Liver (tissue), 9 donors: Measurements from ENCODE around the gene HDAC8. TPM values are rescaled to one million over a fixed set of nuclear protein-coding genes. Genes with fewer than 3 reads are reported as not detected.

ENCODE experiments used
- DNase-seq: peaks from one replicate; pipeline ENCODE4 v3.0.0-alpha.2; 2017; ENCODE audit warnings: low spot score
- H3K27ac ChIP-seq, 2 donors: one replicate each; pipeline ENCODE4 v1.7.0; 2013; ENCODE audit warnings: inconsistent platforms in 2 of 2, low read length in 2 of 2, control low read depth in 1 of 2, low read depth in 1 of 2, mild to moderate bottlenecking in 1 of 2
- H3K27me3 ChIP-seq, 4 donors: one replicate each; pipeline versions ENCODE4 v1.6.1 to v1.7.0; 2013; ENCODE audit warnings: low read length in 3 of 4, inconsistent platforms in 1 of 4, mild to moderate bottlenecking in 1 of 4, moderate library complexity in 1 of 4; ENCODE audit not compliant: control insufficient read depth in 4 of 4, insufficient read depth in 4 of 4
- H3K36me3 ChIP-seq, 4 donors: one replicate each; pipeline versions ENCODE4 v1.6.1 to v1.7.0; 2013; ENCODE audit warnings: low read length in 3 of 4, mild to moderate bottlenecking in 3 of 4, low read depth in 1 of 4, moderate library complexity in 1 of 4; ENCODE audit not compliant: control insufficient read depth in 4 of 4, insufficient read depth in 3 of 4
- H3K4me1 ChIP-seq, 4 donors: one replicate each; pipeline versions ENCODE4 v1.6.1 to v1.7.0; 2013; ENCODE audit warnings: low read length in 3 of 4, mild to moderate bottlenecking in 3 of 4, moderate library complexity in 1 of 4; ENCODE audit not compliant: control insufficient read depth in 4 of 4, insufficient read depth in 4 of 4
- H3K4me3 ChIP-seq, 3 donors: one replicate each; pipeline versions ENCODE4 v1.6.1 to v1.7.0; 2013; ENCODE audit warnings: low read length in 3 of 3, control low read depth in 1 of 3, low read depth in 1 of 3, mild to moderate bottlenecking in 1 of 3
- H3K9ac ChIP-seq, 2 donors: one replicate each; pipeline ENCODE4 v1.7.0; 2013; ENCODE audit warnings: low read length in 2 of 2, mild to moderate bottlenecking in 2 of 2, moderate library complexity in 2 of 2, control low read depth in 1 of 2, low read depth in 1 of 2
- H3K9me3 ChIP-seq, 4 donors: one replicate each; pipeline versions ENCODE4 v1.6.1 to v1.7.0; 2013; ENCODE audit warnings: low read length in 3 of 4; ENCODE audit not compliant: control insufficient read depth in 4 of 4
- EGR1 ChIP-seq, 2 donors: IDR thresholded peaks; 2 replicates each; pipeline ENCODE4 v1.6.1; 2016 to 2018; ENCODE audit warnings: antibody characterized with exemption in 2 of 2, low read depth in 2 of 2
- FOXA1 ChIP-seq: IDR thresholded peaks from 2 replicates; pipeline ENCODE4 v1.6.1; 2016; ENCODE audit warnings: antibody characterized with exemption
- FOXA2 ChIP-seq: IDR thresholded peaks from 2 replicates; pipeline ENCODE4 v1.6.1; 2016; ENCODE audit warnings: antibody characterized with exemption
- GABPA ChIP-seq, 2 donors: IDR thresholded peaks in 1 of 2; conservative IDR thresholded peaks in 1 of 2; 2 replicates each; pipeline ENCODE4 v1.6.1; 2016; ENCODE audit warnings: antibody characterized with exemption in 2 of 2, mild to moderate bottlenecking in 1 of 2, moderate library complexity in 1 of 2
- HNF4A ChIP-seq, 2 donors: conservative IDR thresholded peaks; 2 replicates each; pipeline ENCODE4 v1.6.1; 2016; ENCODE audit warnings: antibody characterized with exemption in 2 of 2, mild to moderate bottlenecking in 2 of 2
- HNF4G ChIP-seq: IDR thresholded peaks from 2 replicates; pipeline ENCODE4 v1.6.1; 2016; ENCODE audit warnings: antibody characterized with exemption
- JUND ChIP-seq, 2 donors: IDR thresholded peaks; 2 replicates each; pipeline ENCODE4 v1.6.1; 2016; ENCODE audit warnings: antibody characterized with exemption in 2 of 2
- NR2F2 ChIP-seq: IDR thresholded peaks from 2 replicates; pipeline ENCODE4 v1.6.1; 2016; ENCODE audit warnings: antibody characterized with exemption
- RAD21 ChIP-seq, 2 donors: IDR thresholded peaks; 2 replicates each; pipeline ENCODE4 v1.6.1; 2016; ENCODE audit warnings: antibody characterized with exemption in 2 of 2, mild to moderate bottlenecking in 2 of 2
- RXRA ChIP-seq, 2 donors: IDR thresholded peaks; 2 replicates each; pipeline ENCODE4 v1.6.1; 2017 to 2018; ENCODE audit warnings: antibody characterized with exemption in 2 of 2, mild to moderate bottlenecking in 1 of 2
- SP1 ChIP-seq: IDR thresholded peaks from 2 replicates; pipeline ENCODE4 v1.6.1; 2018; ENCODE audit warnings: antibody characterized with exemption, mild to moderate bottlenecking
- TAF1 ChIP-seq: conservative IDR thresholded peaks from 2 replicates; pipeline ENCODE4 v1.6.1; 2016; ENCODE audit warnings: antibody characterized with exemption, mild to moderate bottlenecking
- YY1 ChIP-seq: IDR thresholded peaks from 2 replicates; pipeline ENCODE4 v1.6.1; 2016; ENCODE audit warnings: antibody characterized with exemption, mild to moderate bottlenecking
- WGBS: extraction: QIAGEN DNeasy Blood & Tissue Kit; methylation state at CpG from one replicate; pipeline ENCODE4 v1.1.7; 2013; 5-methylcytosine and 5-hydroxymethylcytosine counted together
- polyA plus RNA-seq, 2 donors: library from polyadenylated mRNA; stranded (reverse) in 1 of 2; unstranded in 1 of 2; fragments of 200-250 nt in 1 of 2; fragments of >200 nt in 1 of 2; fragmentation: Nextera tagmentation in 1 of 2; extraction: Ambion mirVana in 1 of 2; gene quantifications; one replicate each; pipeline versions ENCODE4 v1.2.1 to v1.2.3, GENCODE V29; 2013 to 2015
- total RNA-seq, 2 donors: library from RNA; depleted of rRNA; stranded (reverse); fragments of >200 nt; gene quantifications; one replicate each; pipeline ENCODE4 v1.2.3, GENCODE V29; 2014
- TF ChIP-seq, protein P1 (sequence below): IDR thresholded peaks from 2 replicates; pipeline ENCODE4 v1.6.1; 2016; ENCODE audit warnings: antibody characterized with exemption
- TF ChIP-seq, protein P2 (sequence below): IDR thresholded peaks from 2 replicates; pipeline ENCODE4 v1.6.1; 2016; ENCODE audit warnings: antibody characterized with exemption
- TF ChIP-seq, protein P3 (sequence below): IDR thresholded peaks from 2 replicates; pipeline ENCODE4 v1.6.1; 2016; ENCODE audit warnings: antibody characterized with exemption, mild to moderate bottlenecking
- TF ChIP-seq, protein P4 (sequence below): fragments of 150-350 bp; IDR thresholded peaks from 2 replicates; pipeline ENCODE4 v1.5.1; 2017; ENCODE audit warnings: improper control_type of control experiment, low read depth, low read length; ENCODE audit not compliant: missing input control
- TF ChIP-seq, protein P5 (sequence below): IDR thresholded peaks from 2 replicates; pipeline ENCODE4 v1.6.1; 2016; ENCODE audit warnings: antibody characterized with exemption
- donor health status: healthy.
- donor health status: healthy.
- donor health status: healthy.
- donor health status: healthy.
- donor health status: healthy.

Gene HDAC8
- total and polyA plus RNA-seq, 4 donors = 11.1 to 30.4 (median 14.0) TPM

DNA sequence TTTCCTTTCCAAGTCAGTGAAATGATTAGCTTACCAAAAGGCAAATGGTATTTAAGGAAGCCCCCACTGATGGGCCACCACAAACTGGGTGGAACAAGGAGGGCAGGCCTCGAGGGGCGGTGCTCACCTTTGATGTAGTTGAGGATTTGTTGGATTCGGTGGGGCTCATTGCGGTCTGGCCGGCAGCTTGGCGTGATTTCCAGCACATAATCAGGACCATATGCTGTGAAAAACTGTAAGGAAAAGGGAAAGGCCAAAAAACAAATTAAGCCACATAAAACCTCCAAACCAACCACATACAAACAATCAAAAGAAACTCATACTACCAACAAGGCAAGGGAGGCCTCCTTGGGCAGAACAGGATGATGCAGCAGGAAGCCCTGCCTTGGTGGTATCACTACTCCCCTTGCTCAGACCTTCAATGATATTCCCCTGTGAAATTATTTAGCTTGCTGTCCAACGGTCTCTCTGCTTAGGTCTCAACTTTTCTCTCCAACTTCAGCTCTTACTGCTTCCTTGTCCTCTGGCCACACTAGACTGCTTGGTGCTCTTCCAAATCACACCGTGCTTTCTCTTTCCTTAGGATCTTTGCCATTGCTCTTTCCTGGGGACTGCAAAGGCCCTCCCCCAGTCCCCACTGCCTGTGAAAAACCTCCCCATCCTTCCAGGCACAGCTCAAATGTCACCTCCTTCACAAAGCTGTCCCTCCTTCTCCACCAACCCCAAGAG lies 220.9 kb downstream of the HDAC8 start (continued):
- TF ChIP-seq YY1 (no peak), SP1 (no peak)
- TF ChIP-seq, protein P1, sequence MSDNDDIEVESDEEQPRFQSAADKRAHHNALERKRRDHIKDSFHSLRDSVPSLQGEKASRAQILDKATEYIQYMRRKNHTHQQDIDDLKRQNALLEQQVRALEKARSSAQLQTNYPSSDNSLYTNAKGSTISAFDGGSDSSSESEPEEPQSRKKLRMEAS = no peak
- TF ChIP-seq, protein P2, sequence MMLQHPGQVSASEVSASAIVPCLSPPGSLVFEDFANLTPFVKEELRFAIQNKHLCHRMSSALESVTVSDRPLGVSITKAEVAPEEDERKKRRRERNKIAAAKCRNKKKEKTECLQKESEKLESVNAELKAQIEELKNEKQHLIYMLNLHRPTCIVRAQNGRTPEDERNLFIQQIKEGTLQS = no peak

DNA sequence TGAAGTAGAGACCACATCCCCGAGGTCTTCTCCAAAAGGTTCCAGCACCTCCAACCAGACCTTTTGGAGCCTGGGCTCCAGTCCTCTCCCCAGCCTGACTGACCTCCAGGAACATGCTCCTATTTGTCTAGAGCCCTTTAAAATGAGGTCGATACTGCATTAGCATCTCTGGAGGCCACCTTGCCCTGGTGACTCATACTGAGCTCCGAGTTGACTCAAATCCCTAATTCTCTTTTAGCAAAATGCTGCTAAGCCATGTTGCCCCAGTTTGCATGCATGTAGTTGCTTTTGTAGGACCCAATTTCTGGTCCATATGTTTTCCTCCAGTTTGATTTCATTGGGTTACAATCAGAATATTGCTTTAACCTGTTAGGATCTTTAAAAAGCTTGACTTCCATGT lies 223.5 kb downstream of the HDAC8 start:
- Histone ChIP-seq H3K27me3 (no peaks in the 10 kb centered on the region), H3K9me3 (no peaks in the 10 kb centered on the region), H3K4me1 (no peaks in the 10 kb centered on the region), H3K27ac (no peak overlapping the region), H3K36me3 (peaks cover 2 to 11% (median 3%) of the 10 kb centered on the region in 4 donors), H3K9ac (no peak overlapping the region), H3K4me3 (no peak overlapping the region)
- WGBS = 83% methylated on average over 3 of the region's 3 CpGs
- no peak for DNase-seq
- TF ChIP-seq, protein P2 = no peak
- TF ChIP-seq SP1 (no peak), NR2F2 (no peak), GABPA (IDR thresholded peaks at IDR 0.05 in 1 of 2, conservative IDR thresholded peaks at IDR 0.05 in 1 of 2) (no peak), FOXA2 (no peak), YY1 (no peak), HNF4A (conservative IDR thresholded peaks at IDR 0.05) (no peak), FOXA1 (no peak), JUND (IDR thresholded peaks at IDR 0.05) (no peak), TAF1 (no peak), EGR1 (IDR thresholded peaks at IDR 0.05; ENCODE audit: low read depth in 2 of 2) (no peak), HNF4G (no peak), RXRA (IDR thresholded peaks at IDR 0.05) (no peak), RAD21 (IDR thresholded peaks at IDR 0.05) (no peak)
- TF ChIP-seq, protein P3, sequence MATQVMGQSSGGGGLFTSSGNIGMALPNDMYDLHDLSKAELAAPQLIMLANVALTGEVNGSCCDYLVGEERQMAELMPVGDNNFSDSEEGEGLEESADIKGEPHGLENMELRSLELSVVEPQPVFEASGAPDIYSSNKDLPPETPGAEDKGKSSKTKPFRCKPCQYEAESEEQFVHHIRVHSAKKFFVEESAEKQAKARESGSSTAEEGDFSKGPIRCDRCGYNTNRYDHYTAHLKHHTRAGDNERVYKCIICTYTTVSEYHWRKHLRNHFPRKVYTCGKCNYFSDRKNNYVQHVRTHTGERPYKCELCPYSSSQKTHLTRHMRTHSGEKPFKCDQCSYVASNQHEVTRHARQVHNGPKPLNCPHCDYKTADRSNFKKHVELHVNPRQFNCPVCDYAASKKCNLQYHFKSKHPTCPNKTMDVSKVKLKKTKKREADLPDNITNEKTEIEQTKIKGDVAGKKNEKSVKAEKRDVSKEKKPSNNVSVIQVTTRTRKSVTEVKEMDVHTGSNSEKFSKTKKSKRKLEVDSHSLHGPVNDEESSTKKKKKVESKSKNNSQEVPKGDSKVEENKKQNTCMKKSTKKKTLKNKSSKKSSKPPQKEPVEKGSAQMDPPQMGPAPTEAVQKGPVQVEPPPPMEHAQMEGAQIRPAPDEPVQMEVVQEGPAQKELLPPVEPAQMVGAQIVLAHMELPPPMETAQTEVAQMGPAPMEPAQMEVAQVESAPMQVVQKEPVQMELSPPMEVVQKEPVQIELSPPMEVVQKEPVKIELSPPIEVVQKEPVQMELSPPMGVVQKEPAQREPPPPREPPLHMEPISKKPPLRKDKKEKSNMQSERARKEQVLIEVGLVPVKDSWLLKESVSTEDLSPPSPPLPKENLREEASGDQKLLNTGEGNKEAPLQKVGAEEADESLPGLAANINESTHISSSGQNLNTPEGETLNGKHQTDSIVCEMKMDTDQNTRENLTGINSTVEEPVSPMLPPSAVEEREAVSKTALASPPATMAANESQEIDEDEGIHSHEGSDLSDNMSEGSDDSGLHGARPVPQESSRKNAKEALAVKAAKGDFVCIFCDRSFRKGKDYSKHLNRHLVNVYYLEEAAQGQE = no peak
- TF ChIP-seq, protein P1 = no peak
- TF ChIP-seq, protein P4, sequence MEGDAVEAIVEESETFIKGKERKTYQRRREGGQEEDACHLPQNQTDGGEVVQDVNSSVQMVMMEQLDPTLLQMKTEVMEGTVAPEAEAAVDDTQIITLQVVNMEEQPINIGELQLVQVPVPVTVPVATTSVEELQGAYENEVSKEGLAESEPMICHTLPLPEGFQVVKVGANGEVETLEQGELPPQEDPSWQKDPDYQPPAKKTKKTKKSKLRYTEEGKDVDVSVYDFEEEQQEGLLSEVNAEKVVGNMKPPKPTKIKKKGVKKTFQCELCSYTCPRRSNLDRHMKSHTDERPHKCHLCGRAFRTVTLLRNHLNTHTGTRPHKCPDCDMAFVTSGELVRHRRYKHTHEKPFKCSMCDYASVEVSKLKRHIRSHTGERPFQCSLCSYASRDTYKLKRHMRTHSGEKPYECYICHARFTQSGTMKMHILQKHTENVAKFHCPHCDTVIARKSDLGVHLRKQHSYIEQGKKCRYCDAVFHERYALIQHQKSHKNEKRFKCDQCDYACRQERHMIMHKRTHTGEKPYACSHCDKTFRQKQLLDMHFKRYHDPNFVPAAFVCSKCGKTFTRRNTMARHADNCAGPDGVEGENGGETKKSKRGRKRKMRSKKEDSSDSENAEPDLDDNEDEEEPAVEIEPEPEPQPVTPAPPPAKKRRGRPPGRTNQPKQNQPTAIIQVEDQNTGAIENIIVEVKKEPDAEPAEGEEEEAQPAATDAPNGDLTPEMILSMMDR = no peak
- TF ChIP-seq, protein P5, sequence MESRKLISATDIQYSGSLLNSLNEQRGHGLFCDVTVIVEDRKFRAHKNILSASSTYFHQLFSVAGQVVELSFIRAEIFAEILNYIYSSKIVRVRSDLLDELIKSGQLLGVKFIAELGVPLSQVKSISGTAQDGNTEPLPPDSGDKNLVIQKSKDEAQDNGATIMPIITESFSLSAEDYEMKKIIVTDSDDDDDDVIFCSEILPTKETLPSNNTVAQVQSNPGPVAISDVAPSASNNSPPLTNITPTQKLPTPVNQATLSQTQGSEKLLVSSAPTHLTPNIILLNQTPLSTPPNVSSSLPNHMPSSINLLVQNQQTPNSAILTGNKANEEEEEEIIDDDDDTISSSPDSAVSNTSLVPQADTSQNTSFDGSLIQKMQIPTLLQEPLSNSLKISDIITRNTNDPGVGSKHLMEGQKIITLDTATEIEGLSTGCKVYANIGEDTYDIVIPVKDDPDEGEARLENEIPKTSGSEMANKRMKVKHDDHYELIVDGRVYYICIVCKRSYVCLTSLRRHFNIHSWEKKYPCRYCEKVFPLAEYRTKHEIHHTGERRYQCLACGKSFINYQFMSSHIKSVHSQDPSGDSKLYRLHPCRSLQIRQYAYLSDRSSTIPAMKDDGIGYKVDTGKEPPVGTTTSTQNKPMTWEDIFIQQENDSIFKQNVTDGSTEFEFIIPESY = no peak
